ENCODE results near the gene AKAP1.

Gene AKAP1

GRCh38 chr17:57135026-57135788 lies 50.2 kb downstream of the AKAP1 start:
- DNase-seq, result no peak

DNA sequence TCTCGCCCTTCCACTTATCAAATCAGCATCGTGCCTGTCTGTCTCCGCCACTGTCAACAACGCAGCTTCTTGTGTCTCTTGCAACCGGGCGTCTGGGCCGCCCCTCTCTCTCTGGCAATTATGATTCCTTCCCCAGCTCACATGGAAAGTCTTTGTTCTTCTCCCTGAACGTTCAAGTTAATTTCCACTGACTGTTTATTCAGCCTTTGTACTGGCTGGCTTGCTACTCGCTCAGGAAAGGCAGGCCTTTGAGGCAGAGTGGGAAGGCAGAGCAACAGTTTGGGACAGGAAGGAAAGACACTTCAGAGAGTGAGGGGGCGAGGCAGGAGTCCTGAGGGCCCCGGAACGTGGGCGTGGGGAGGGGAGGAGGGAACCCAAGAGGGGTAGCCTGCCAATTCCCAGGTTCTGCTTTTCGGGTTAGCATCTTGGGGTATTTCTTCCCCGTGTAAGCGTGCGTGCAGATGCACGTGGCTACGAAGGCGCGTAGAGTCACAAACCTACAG lies 50.8 kb downstream of the AKAP1 start:
- no peak for DNase-seq

- no peak for DNase-seq
Observed at GRCh38 chr17:57136355-57136754, 51.3 kb downstream of the AKAP1 start.

DNA sequence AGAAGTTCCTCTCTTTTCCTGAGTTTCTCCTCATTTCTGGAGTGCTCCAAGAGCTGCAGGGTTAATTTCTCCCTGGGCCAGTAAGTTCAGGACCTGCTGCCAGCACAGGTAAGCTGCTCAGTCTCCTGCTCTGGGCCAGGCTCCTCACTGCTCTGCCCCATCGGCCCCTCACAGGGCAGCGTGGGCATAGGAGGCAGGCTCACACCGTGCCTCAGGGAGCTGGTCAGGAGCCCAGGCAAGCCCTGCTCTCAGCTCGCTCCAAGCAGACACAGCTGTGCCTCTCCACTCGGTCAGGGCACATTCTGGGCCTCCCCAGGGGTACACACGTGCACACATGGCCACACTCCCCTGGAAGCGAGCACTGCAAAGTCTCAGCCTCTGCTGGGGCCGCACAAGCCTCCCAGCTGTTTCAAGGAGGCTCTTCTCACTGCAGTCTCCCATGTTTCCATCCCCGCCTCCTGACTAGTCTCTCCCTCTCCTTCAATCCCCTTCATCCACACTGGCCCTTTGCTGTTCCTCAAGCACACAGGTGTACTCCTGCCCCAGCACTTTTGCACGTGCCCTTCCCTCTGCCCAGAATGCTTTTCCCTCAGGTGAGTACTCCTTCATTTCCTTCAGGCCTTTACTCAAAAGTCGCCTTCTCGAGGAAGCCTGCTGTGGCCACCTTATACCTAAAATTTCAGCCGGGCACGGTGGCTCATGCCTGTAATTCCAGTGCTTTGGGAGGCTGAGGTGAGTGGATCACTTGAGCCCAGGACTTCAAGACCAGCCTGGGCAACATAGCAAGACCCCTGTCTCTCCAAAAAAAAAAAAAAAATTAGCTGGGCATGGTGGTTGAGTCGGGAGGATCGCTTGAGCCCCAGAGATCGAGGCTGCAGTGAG lies 53.2 kb downstream of the AKAP1 start:
- DNase-seq, result no peak

GRCh38 chr17:57138956-57139576 lies 54.0 kb downstream of the AKAP1 start:
- no peak for DNase-seq

- no peak for DNase-seq
Observed at GRCh38 chr17:57140316-57140715, 55.3 kb downstream of the AKAP1 start.

DNA sequence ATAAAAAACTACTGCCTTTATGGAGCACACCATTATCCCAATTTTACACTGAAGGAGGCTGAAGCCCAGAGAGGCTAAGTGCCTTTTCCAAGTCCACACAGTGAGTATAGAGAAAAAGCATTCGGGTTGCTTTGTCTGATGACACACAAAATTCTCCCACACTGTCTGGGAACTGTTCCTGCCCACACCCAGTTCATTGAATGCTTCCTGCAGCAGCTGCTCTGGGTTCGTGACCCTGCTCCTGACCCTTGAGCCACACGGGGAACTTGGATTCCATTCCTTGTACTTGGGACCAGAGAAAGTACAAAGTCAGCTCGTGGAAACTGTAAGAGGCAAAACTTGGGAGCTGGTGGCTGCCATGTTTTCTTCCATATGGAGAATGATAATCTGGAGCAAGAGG lies 57.9 kb downstream of the AKAP1 start:
- DNase-seq, result no peak

DNA sequence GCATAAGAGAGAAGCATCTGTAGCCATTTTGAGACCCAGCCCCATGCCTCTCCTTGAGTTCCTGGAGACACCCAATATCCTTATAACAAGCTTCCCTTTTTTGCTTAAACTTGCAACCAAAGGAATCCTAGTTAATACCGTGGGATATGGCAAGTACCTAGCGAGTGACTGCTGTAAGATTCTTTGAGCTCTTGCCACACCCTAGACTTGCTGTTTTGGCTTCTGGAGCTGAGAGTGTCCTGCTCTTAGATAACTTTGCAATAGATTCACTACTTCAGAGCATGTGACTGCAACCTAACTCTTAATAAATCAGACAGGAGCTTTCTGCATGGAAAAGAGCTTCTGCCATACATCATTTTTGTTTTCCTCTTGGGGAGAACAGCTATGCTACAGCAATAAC lies 58.3 kb downstream of the AKAP1 start:
- no peak for DNase-seq

- no peak for DNase-seq
Observed at GRCh38 chr17:57143919-57144318, 58.9 kb downstream of the AKAP1 start.

- DNase-seq, result no peak
Observed at GRCh38 chr17:57144567-57144966, 59.5 kb downstream of the AKAP1 start.

- no peak for DNase-seq
Observed at GRCh38 chr17:57145347-57145746, 60.3 kb downstream of the AKAP1 start.

GRCh38 chr17:57146273-57146672 lies 61.2 kb downstream of the AKAP1 start:
- no peak for DNase-seq

GRCh38 chr17:57151798-57152197 lies 66.8 kb downstream of the AKAP1 start:
- no peak for DNase-seq

- no peak for DNase-seq
Observed at GRCh38 chr17:57152967-57153528, 68.0 kb downstream of the AKAP1 start.

GRCh38 chr17:57154921-57155320 lies 69.9 kb downstream of the AKAP1 start:
- no peak for DNase-seq

GRCh38 chr17:57158325-57158724 lies 73.3 kb downstream of the AKAP1 start:
- DNase-seq, result no peak

DNA sequence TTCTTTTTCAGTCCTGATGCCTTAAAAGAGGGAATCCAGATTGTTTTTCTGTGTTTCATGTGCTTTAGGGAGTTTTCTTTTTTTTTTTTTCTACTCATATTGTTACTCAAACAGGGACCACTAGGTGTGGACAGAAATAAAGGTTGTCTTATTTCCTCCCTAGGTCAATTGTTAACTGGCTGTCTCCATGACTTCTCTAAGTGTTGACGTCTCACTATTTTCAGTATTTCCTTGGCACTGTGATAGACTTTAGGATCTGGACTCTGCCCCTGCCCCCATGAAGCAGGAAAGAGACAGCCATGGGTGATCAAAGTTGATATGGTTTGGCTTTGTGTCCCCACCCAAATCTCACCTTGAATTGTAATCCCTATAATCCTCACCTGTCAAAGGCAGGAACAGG lies 73.7 kb downstream of the AKAP1 start:
- no peak for DNase-seq

GRCh38 chr17:57160624-57161023 lies 75.6 kb downstream of the AKAP1 start:
- no peak for DNase-seq

- DNase-seq, result no peak
Observed at GRCh38 chr17:57164814-57165213, 79.8 kb downstream of the AKAP1 start.

DNA sequence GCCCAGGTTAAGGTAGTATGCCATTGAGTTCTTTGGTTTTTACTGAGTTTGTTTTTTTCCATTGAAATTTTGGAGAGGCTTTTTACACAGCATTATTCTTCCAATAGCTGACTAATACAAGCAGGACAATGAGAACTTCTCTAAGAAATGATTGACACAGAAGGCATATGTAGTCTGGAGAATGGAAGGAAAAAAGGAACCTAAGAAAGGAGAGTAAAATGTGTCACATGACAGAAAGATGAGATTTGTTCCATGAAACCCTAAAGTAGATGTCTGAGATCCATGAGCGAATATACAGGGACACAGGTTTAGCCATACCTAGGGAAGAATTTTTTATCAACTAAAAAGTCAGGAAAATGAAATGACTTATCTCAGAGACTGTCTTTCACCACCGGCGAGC lies 80.7 kb downstream of the AKAP1 start:
- DNase-seq, result no peak

DNA sequence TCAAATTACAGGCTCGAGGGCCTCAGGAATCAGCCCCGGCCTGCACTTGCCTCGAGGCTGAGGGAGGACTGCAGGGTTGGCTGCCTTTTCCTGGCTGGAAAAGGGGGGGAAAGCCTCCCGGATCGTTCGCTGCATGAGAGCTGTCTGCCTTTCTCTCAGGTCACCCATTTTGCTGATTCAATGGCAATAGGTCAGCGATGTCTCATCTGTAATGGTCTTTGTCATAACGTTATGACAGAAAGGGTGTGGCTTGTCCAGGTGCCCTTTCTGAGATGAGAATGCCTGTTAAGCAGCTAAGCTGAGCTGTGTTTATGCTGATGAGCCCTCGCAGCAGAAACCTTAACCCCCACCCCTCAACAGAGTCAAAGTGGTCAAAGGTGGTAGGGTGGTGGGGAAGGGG lies 81.8 kb downstream of the AKAP1 start:
- no peak for DNase-seq

DNA sequence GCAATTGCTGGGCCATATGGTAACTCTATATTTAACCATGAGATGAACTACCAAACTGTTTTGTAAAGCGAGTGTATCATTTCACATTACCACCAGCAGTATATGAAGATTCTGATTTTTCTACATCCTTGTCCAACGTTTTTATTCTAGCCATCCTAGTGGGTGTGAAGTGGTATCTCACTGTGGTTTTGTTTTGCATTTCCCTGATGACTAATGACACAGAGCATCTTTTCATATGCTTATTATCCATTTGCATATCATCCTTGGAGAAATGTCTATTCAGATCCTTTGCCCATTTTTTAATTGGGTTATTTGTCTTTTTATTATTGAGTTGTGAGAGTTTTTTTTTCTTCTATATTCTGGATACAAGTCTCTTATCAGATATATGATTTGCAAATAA lies 83.6 kb downstream of the AKAP1 start:
- DNase-seq, result no peak

DNA sequence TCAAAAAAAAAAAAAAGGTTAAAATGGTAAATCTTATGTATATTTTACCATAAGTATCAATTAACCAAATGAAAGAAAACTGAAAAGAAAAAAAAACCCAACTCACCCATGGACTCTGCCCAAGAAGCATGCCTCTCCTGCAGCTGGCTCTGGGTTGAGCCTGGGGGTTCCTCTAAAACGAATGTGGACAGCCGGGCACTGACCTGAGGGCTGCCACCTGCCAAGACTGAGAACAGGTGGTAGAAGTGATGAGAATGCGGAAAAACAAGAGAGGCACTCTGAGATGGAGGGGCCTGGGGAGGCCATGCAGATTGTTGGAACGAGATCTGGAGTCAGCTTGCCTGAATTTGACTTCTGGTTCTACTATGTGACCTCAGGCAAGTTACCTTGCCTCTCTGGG lies 85.8 kb downstream of the AKAP1 start:
- no peak for DNase-seq

All from T-helper 9 cell (primary cell).